GM12875 (cell line): ENCODE measurements around the gene RAB30.

ENCODE experiments used
- H3K4me3 ChIP-seq: one replicate; pipeline ENCODE4 v1.5.1; 2011; ENCODE audit warnings: low read depth, low read length, control low read depth
- TF ChIP-seq, protein P1 (sequence below): IDR thresholded peaks from 2 replicates; pipeline ENCODE4 v1.5.1; 2011; ENCODE audit warnings: low read depth, mild to moderate bottlenecking, control low read depth, inconsistent platforms, low read length, moderate library complexity, borderline replicate concordance; ENCODE audit not compliant: insufficient read depth

RAB30 gene

DNA sequence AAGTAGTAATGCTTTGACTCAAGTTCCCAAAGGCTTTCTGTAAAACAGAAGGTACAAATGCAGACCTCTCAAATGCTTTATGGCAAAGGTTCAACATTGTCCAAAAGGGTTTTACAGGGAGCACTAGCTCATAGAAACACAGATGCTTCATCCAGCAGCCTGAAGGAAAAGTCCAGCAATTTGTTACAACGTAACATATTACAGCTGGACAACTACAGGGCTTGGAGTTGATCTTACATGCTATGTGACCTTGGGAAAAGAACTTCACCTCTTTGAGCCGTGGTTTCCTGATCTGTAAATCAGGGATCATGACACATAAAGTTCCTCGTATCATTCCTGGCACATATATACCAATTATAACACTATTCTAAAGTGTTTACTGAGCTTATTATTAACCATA lies 85.3 kb downstream of the RAB30 start:
- no peak overlapping the region for H3K4me3 ChIP-seq
- TF ChIP-seq, protein P1, sequence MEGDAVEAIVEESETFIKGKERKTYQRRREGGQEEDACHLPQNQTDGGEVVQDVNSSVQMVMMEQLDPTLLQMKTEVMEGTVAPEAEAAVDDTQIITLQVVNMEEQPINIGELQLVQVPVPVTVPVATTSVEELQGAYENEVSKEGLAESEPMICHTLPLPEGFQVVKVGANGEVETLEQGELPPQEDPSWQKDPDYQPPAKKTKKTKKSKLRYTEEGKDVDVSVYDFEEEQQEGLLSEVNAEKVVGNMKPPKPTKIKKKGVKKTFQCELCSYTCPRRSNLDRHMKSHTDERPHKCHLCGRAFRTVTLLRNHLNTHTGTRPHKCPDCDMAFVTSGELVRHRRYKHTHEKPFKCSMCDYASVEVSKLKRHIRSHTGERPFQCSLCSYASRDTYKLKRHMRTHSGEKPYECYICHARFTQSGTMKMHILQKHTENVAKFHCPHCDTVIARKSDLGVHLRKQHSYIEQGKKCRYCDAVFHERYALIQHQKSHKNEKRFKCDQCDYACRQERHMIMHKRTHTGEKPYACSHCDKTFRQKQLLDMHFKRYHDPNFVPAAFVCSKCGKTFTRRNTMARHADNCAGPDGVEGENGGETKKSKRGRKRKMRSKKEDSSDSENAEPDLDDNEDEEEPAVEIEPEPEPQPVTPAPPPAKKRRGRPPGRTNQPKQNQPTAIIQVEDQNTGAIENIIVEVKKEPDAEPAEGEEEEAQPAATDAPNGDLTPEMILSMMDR: no peak

DNA sequence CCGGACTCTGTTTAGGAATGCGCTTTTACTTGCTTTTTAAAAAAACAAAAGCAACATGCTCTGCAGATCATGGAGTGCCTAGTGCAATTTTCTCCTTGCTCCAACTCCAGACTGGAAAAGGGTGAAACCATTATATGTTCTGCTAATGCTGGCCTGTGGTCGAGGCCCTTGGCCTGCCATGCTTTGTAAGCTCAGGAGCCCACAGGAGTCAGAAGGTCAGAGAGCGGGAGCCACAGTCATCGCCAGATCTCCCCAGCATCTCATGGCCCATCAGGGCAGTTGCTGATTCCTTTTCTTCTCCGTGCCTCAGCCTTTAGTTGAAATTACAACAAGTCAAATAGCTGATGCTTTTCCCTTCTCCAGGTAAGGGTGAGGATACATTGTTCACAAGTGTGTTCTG lies 89.8 kb downstream of the RAB30 start:
- no peak overlapping the region for H3K4me3 ChIP-seq
- TF ChIP-seq, protein P1: no peak

DNA sequence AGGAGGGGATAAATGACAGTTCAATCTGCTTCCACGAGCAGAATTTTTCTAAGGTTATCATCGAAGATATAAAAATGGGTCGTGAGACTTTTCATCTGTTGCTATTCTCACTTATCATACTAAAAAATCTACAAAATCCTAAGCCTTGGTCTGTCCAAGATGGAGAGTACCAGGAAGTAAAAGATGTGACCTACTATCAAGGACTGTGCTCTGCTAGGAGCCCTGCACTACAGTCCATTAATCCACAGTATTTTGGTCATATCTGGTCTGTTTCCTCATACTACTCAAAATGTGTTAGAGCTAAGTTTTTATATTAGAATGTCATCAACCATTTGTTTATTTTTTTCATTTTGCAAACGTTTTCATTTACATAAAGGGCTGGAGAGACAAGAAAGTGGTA lies 90.8 kb downstream of the RAB30 start:
- TF ChIP-seq, protein P1: no peak
- H3K4me3 ChIP-seq: no peak overlapping the region

DNA sequence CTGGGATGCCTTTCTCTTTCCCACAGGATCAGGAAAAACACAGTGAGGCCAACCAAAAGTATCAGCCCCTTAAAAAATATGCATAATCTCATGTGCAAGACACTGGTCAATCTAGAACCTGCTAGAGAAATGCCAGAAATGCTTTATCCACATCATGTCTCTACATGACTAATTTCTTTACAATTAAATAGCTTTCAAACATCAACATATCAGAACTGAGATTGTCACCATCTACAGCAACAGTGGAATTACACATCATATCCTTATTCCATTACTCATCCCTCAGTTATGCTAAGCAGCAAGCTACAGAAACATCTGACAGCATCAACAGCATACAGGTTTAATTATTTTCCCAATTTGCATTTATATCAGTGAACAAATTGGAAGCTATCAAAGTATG lies 91.4 kb downstream of the RAB30 start:
- H3K4me3 ChIP-seq: no peak overlapping the region
- TF ChIP-seq, protein P1: no peak

DNA sequence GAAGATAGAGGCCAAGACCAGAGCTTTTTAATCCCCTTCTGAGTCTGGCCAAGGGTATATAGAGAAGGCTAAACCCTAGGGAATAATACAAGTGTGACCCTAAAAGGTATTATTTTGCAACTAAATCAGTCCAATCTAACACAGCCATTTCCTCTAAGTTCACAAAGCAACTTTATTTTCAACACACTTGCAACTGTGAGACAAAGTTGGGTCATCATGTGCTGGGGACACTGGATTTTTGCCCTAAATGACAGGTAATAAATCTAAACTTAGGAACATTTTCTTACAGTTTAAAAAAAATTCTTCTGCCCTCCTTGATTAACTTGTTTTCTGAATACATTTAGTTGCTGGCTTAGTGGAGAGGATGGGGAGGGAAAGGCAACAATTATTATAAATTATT lies 91.9 kb downstream of the RAB30 start:
- TF ChIP-seq, protein P1: no peak
- H3K4me3 ChIP-seq: no peak overlapping the region

DNA sequence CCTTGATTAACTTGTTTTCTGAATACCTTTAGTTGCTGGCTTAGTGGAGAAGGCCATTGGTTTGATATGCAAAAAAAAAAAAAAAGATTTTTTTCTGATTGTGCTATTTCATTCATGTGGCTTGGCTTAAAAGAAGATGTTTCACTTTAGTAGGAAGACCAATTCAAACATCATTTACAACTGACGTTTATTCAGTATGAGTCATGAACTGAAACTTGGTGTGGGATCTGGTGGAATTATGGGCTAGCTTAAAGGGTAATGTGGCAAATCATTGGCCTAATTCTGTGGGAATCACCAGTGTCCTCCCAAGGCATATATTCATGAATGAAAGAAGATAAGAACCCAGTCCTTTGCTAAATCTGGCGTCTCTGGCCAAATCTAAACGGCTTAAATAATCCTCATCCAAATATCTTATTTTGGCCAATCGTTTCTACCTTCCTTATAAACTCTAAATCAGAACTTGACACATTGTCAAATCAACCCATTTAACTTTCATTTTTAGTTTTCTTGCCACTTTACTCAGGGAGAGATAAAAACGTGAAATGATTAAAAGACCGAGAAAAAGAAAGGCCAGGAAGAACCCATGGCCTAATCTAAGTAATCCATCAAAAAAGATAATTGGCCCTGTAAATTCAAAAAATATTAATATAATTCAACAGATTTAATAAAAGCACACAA lies 93.1 kb downstream of the RAB30 start:
- TF ChIP-seq, protein P1: no peak

DNA sequence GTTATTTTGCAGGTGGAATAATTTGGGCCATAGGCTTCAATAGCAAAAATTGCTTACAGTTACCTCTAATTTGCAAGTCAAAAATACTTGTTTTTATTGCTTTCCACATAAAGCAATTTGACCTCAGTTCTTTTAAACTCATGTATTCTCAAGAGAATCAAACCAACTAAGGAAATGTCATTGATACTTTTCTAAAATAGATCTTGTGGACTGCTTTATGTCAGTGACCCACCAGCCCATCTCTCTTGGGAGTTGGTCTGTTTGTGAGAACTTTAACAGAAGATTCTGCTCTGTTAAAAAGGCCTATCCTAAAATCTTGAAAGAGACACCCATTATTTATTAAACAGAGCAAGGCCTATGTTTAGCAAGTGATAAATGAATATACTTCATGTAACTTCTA lies 94.9 kb downstream of the RAB30 start:
- TF ChIP-seq, protein P1: no peak
- no peak overlapping the region for H3K4me3 ChIP-seq

More for the DNA sequence above, 93.1 kb downstream of the RAB30 start:
- H3K4me3 ChIP-seq: no peak overlapping the region
